Mucosa of descending colon (tissue), 3 donors: ENCODE data around the gene LIFR. TPM values are rescaled to one million over a fixed set of nuclear protein-coding genes. Genes with fewer than 3 reads are reported as not detected.

Source experiments
- ATAC-seq: fragments of 200-7000 bp; cut with Tn5 transposase; one replicate; pipeline ENCODE4 v1.9.1; 2020; ENCODE audit warnings: mild to moderate bottlenecking, moderate library complexity
- DNase-seq, 3 donors: peaks; one replicate each; pipeline ENCODE4 v3.0.0-alpha.2; 2020
- H3K36me3 ChIP-seq: fragments of 200-600 bp; one replicate; pipeline ENCODE4 v1.8.0; 2021; ENCODE audit warnings: low read depth, mild to moderate bottlenecking
- H3K4me1 ChIP-seq: fragments of 200-600 bp; one replicate; pipeline ENCODE4 v1.8.0; 2021; ENCODE audit warnings: low read depth, mild to moderate bottlenecking
- H3K4me3 ChIP-seq: fragments of 200-600 bp; one replicate; pipeline ENCODE4 v1.8.0; 2021; ENCODE audit warnings: mild to moderate bottlenecking
- H3K9me3 ChIP-seq: fragments of 200-600 bp; one replicate; pipeline ENCODE4 v1.8.0; 2021; ENCODE audit warnings: mild to moderate bottlenecking
- CTCF ChIP-seq: fragments of 200-600 bp; IDR thresholded peaks from one replicate; pipeline ENCODE4 v1.8.0; 2022; ENCODE audit warnings: antibody characterized with exemption, mild to moderate bottlenecking
- intact Hi-C, 2 donors: fragments of 100-400 bp; cut with DNase I in 1 of 2; cut with micrococcal nuclease in 1 of 2; formaldehyde crosslinking; loops; one replicate each; pipeline versions ENCODE4 v1.11.0 to v1.11.1; 2022; cut with DNase I, micrococcal nuclease
- total RNA-seq, 3 donors: library from RNA; stranded (reverse); fragmentation: NEBNext Ultra II Directional in 2 of 3; extraction: Animal tissue kit (Norgen Biotek cat#: 25700) in 2 of 3; gene quantifications; one replicate each; pipeline versions ENCODE4 v1.2.1 to v1.2.4, GENCODE V29; 2021 to 2023
- donor health status: DM: no; HTN: no; CAD: no; lungs with moderate emphysema.
- donor health status: DM: no; HTN: no; CAD: no.
- donor health status: DM: no; HTN: yes; CAD: no.

The LIFR gene
- total RNA-seq, 3 donors from 2014 or later: 9.5 to 28.9 (median 13.1) TPM

- no peak overlapping the region for H3K4me3 ChIP-seq
- TF ChIP-seq CTCF: no peak
- DNase-seq (no peak), ATAC-seq (no peak)
- H3K9me3 ChIP-seq: no peaks in the 10 kb centered on the region
- intact Hi-C loops: no loop called here
- no peaks in the 10 kb centered on the region for H3K4me1 ChIP-seq
- H3K36me3 ChIP-seq: no peaks in the 10 kb centered on the region
These were observed 33.2 kb upstream of the LIFR start for GRCh38 chr5:38589629-38590028.

GRCh38 chr5:38585816-38586215 is 29.4 kb upstream of the LIFR start:
- Histone ChIP-seq H3K9me3 (no peaks in the 10 kb centered on the region), H3K4me3 (no peak overlapping the region), H3K36me3 (no peaks in the 10 kb centered on the region), H3K4me1 (no peaks in the 10 kb centered on the region)
- no peak for DNase-seq
- ATAC-seq: no peak
- TF ChIP-seq CTCF: no peak
- intact Hi-C loops: no loop called here

GRCh38 chr5:38583500-38583899 is 27.1 kb upstream of the LIFR start:
- no peaks in the 10 kb centered on the region for H3K36me3 ChIP-seq
- no peaks in the 10 kb centered on the region for H3K9me3 ChIP-seq
- H3K4me3 ChIP-seq: no peak overlapping the region
- intact Hi-C loops: no loop called here
- no peak for TF ChIP-seq CTCF
- ATAC-seq: no peak
- DNase-seq: no peak
- H3K4me1 ChIP-seq: no peaks in the 10 kb centered on the region

- no peak overlapping the region for H3K4me3 ChIP-seq
These were observed 26.5 kb upstream of the LIFR start for GRCh38 chr5:38582975-38583319.

GRCh38 chr5:38582293-38582974 is 26.0 kb upstream of the LIFR start:
- Histone ChIP-seq H3K4me3 (no peak overlapping the region), H3K9me3 (no peaks in the 10 kb centered on the region), H3K36me3 (no peaks in the 10 kb centered on the region), H3K4me1 (no peaks in the 10 kb centered on the region)
- TF ChIP-seq CTCF: no peak
- intact Hi-C loops: no loop called here
- no peak for DNase-seq
- ATAC-seq: no peak

More at GRCh38 chr5:38582975-38583319, 26.5 kb upstream of the LIFR start:
- Histone ChIP-seq H3K9me3 (no peaks in the 10 kb centered on the region), H3K4me1 (no peaks in the 10 kb centered on the region), H3K36me3 (no peaks in the 10 kb centered on the region)
- no peak for TF ChIP-seq CTCF
- ATAC-seq: no peak
- DNase-seq: no peak
- intact Hi-C loops: no loop called here

GRCh38 chr5:38581597-38581996 is 25.2 kb upstream of the LIFR start:
- TF ChIP-seq CTCF: no peak
- intact Hi-C loops: no loop called here
- no peak for ATAC-seq

More at GRCh38 chr5:38581597-38581996, 25.2 kb upstream of the LIFR start:
- no peaks in the 10 kb centered on the region for H3K4me1 ChIP-seq
- no peak for DNase-seq
- no peaks in the 10 kb centered on the region for H3K9me3 ChIP-seq
- H3K36me3 ChIP-seq: no peaks in the 10 kb centered on the region
- H3K4me3 ChIP-seq: no peak overlapping the region
